ENCODE measurements around the gene TSPAN7.

- TF ChIP-seq CTCF (IDR thresholded peaks at IDR 0.05) (no peak), POLR2AphosphoS5 (IDR thresholded peaks at IDR 0.05) (no peak), POLR2A (IDR thresholded peaks at IDR 0.05) (no peak)
Observed at GRCh38 chrX:38628587-38628986, 67.2 kb downstream of the TSPAN7 start.
